Astrocyte (in vitro differentiated cells and primary cell): Measurements from ENCODE around the gene WDR86.

ENCODE experiments used
- EZH2 ChIP-seq: IDR thresholded peaks from 2 replicates; pipeline ENCODE4 v1.6.1; 2012; ENCODE audit warnings: mild to moderate bottlenecking, low read length, inconsistent platforms; ENCODE audit not compliant: insufficient read depth
- TF ChIP-seq, protein P1 (sequence below): IDR thresholded peaks from 2 replicates; pipeline ENCODE4 v1.5.1; 2011; ENCODE audit warnings: low read depth, mild to moderate bottlenecking, inconsistent platforms, low read length, moderate library complexity; ENCODE audit not compliant: insufficient read depth

DNA sequence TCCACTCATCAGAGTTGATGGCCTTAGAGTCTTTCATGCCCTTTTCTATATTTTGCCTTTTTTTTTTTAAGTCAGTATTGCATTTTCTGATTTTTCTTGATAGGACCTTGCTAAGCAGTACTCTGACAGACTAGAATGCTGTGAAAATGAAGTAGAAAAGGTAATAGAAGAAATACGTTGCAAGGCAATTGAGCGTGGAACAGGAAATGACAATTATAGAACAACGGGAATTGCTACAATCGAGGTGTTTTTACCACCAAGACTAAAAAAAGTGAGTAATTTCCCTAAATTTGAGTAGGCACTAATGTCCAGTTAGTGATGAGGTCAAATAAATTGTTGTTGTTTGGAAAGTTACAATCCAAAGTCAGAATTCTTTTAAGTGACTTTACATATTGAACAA is 60.9 kb downstream of the WDR86 start:
- TF ChIP-seq, protein P1, sequence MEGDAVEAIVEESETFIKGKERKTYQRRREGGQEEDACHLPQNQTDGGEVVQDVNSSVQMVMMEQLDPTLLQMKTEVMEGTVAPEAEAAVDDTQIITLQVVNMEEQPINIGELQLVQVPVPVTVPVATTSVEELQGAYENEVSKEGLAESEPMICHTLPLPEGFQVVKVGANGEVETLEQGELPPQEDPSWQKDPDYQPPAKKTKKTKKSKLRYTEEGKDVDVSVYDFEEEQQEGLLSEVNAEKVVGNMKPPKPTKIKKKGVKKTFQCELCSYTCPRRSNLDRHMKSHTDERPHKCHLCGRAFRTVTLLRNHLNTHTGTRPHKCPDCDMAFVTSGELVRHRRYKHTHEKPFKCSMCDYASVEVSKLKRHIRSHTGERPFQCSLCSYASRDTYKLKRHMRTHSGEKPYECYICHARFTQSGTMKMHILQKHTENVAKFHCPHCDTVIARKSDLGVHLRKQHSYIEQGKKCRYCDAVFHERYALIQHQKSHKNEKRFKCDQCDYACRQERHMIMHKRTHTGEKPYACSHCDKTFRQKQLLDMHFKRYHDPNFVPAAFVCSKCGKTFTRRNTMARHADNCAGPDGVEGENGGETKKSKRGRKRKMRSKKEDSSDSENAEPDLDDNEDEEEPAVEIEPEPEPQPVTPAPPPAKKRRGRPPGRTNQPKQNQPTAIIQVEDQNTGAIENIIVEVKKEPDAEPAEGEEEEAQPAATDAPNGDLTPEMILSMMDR, result no peak
- no peak for TF ChIP-seq EZH2
